Right forelimb (tissue), 1 donor: ENCODE data around the gene PRPF31.

Experiments
- DNase-seq: peaks from one replicate; pipeline ENCODE4 v3.0.0-alpha.2; 2018

Gene PRPF31

DNA sequence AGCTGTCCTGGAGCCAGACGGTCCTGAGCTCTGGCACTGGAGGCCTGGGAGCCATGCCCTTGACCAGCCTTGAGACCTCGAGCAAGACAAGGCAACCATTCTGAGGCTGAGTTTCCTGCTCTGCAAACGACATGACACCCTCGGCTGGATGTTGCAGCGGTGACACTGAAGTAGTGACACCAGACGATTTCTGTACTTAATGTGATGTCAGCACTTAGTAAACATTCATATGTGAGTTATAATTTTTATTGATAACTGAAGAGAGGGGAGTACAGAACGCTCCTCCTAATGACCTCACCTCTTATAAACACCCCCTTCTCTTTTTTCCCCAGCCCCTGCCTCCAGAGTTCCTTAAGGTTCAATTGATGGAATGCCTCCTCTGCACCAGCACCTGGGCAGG is 7.1 kb upstream of the PRPF31 start:
- no peak for DNase-seq

DNA sequence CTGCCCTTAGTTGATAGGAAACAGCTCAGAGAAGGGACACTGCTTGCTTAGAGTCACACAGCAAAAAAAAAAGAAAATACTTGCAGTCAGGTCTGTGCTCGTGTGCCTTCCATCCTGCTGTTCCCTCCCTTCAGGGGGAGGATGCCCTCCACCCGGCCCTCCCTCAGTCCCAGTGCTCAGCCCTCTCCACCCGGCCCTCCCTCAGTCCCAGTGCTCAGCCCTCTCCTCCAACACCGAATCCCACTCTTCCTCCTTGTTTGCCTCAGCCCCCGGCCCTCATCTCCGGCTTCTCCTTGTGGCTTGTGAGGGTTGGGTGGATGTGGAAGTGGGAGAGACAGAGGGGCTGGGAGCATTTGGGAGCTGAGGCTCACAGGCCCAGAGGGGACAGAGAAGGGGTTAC is 5.9 kb upstream of the PRPF31 start:
- no peak for DNase-seq

DNA sequence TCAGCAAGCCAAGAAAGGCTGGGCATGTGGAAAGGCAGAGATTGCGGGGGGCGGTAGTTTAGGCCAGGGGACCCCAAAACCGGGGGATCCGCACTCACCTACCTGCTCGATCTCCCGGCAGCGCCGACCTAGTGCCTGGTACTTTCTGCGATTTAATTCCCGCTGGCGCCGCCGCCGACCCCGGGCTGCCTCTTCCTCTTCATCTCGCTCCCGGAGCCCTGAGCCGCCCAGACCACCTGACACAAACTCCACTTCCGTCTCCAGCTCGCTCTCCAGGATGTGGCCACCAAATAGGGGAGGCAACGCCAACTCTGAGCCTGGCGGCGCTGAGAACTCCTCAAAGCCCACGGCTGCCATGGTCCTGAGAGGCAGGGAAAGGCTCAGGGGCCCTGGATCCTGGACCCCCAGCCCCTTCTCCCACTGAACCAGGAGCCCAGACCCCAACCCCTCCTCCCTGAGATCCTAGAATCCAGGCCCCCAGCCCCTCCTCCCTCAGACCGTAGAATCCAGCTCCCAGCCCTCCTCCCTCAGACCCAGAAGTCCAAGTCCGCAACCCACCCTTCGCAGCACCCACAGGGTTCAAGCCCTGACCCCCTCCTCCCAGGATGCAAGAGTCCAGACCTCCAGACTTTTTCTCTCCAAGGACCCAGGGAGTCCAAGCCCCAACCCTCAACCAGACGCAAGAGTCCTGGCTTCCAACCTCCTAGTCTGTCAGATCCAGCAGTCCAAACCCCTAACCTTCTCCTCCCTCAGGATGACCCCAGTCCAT is 1.0 kb upstream of the PRPF31 start:
- no peak for DNase-seq

DNA sequence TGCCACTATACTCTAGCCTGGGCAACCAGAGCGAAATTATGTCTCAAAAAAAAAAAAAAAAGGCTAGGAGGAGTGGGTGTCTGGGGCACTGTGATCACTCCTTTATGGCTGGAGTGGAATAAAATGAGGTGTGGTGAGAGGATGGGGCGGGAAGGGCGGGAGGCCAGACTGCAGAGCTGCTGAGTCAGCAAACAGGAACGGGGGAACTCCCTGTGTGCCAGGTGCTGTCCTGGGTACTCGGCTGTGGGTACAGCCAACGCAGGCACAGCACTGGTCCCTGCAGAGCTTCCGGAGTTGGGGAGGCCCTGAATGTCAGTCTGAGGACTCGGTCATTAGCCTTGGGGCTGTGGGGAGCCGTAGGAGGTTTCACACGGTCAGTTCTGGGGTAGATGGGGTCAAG is 5.7 kb downstream of the PRPF31 start:
- DNase-seq: no peak

GRCh38 chr19:54123682-54124081 is 8.1 kb downstream of the PRPF31 start:
- no peak for DNase-seq

- DNase-seq: no peak
Measured at GRCh38 chr19:54124393-54124792, 8.8 kb downstream of the PRPF31 start.

- no peak for DNase-seq
Measured at GRCh38 chr19:54125713-54126112, 10.2 kb downstream of the PRPF31 start.

GRCh38 chr19:54127688-54128440 is 12.3 kb downstream of the PRPF31 start:
- DNase-seq: no peak

- DNase-seq: no peak
Measured at GRCh38 chr19:54128441-54128725, 12.8 kb downstream of the PRPF31 start.

DNA sequence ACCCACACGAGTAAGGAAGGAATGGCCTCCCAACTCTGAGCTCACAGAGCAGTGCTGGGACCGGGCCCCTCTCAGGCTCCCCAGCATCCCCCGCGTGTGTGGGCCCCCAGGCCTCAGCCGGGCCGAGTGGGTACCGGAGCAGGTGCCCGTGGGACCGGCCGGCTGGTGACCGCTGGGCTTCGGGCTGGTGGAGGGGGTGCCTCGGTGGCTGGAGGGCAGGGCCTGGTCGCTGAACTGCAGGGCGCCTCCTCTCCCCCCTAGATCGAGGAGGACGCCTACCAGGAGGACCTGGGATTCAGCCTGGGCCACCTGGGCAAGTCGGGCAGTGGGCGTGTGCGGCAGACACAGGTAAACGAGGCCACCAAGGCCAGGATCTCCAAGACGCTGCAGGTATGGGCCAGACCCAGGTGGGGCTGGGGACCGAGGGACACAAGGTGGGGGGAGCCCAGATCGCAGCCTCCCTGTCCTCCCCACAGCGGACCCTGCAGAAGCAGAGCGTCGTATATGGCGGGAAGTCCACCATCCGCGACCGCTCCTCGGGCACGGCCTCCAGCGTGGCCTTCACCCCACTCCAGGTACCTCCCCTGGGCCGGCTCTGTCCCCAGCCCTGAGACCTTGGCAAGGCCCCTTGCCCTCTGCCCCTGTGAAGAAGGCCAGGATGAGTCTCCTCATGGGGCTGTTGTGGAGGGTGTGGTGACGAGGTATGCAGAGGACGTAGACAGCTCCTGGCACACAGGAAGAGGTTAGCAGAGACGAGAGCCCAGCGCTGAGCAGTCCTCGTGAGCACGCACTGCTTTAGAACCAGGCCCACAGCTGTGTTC is 13.5 kb downstream of the PRPF31 start:
- DNase-seq: no peak

- DNase-seq: no peak
Measured at GRCh38 chr19:54129617-54129996, 14.1 kb downstream of the PRPF31 start.

DNA sequence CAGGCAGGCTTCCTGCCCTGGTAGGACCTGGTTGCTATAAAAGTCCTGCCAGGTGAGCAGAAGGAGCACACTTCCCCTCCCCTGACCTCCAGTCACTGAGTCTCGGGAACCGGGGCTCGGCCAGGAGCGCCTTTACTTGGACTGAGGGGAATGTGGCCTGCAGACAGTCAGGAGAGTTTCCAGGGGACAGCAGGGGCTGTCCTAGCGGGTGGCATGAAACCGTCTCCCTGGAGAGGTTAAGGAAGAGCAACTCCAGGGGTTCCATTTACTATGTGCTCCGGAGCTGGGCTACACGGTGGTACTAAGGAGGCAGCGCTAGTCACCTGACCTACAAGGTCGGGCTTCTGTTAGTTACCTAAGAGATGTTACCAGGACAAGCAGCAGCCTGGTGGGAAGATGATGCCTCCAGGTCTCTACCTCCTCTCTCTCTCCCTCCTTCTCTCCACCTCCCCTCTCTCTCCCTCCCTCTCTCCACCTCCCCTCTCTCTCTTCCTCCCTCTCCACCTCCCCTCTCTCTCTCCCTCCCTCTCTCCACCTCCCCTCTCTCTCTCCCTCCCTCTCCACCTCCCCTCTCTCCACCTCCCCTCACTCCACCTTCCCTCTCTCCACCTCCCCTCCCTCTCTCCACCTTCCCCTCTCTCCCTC is 17.9 kb downstream of the PRPF31 start:
- DNase-seq: peak; percentile 72

- no peak for DNase-seq
Measured at GRCh38 chr19:54133957-54134590, 18.5 kb downstream of the PRPF31 start.

DNA sequence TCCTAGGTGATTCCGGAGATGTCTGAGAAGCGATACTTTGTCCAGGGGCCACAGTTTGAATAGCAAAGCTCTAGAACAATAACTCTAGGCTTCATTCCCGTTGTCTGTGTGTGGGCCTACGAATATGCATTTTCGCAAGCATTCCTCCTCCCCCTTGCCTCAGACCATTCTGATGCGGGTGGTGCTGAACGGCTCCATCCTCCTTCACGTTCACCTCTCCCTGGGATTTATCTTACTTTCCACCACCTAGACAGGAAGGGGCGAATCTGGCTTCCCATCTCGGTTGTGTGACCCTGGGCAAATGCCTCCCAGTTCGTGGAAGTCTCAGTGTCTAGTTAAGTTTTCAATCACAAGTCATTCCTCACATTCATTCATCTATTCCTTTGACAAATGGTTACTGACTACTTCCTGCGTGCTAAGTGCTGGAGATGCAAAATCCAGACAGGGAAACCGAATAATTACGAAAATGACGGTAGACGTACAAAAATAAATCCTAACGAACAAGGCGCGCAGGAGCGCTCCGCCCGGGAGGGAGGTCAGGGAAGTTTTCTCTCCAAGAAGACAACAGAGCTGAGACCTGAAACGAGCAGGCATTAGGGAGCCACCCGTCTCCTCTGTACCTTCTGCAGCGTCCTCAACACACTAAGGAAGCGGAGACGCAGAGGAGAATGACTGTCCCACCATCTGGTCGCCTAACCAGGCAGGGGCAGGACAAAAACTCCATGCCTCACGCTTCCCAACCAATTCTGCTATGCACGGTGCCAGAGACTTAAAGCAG is 20.7 kb downstream of the PRPF31 start:
- DNase-seq: no peak

DNA sequence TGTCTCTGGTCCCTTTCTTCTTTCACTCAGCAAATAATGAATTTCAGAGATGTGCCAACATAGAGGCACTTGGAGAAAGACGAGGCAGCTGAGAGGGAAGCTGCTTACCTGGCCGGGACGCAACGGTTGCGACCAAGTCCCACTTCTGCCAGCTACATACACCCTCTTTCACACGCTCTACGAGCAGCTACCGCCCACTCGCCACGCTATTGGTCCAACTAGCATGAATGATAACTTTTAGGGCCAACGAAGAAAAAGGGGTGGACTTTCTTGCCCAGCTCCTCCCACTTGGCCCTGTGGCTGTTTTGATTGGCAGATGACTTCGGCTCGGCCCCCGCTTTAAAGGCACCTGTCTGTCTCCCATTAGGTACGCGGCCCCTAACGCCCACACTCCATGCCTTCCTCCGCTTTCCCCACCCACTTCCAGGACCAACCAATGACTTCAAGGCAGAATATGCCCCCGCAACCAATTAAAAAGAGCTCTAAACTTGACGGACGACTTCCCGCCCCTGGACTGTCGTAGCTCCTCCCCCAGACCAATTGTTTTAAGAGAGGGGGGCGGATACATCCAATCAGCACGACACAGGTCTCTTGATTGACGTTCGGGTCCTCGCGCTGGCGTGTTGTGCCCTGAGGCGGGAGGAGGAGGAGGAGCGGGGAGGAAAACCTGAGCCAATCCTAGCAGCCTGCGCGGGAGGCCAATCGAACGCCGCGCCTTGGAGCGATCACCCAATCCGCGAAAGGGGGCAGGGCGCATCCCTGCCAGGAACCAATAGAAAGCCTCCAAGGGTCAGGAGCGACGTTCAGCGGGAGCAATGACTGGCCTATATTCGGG is 21.5 kb downstream of the PRPF31 start:
- peak; percentile 99 for DNase-seq

GRCh38 chr19:54137699-54138488 is 22.3 kb downstream of the PRPF31 start, which contains the start of gene CNOT3:
CNOT3 (plus strand) TSS chr19:54137762; CDS start chr19:54142979, 5,217 bp downstream.
- no peak for DNase-seq

- no peak for DNase-seq
Measured at GRCh38 chr19:54138489-54139256, 23.1 kb downstream of the PRPF31 start.

DNA sequence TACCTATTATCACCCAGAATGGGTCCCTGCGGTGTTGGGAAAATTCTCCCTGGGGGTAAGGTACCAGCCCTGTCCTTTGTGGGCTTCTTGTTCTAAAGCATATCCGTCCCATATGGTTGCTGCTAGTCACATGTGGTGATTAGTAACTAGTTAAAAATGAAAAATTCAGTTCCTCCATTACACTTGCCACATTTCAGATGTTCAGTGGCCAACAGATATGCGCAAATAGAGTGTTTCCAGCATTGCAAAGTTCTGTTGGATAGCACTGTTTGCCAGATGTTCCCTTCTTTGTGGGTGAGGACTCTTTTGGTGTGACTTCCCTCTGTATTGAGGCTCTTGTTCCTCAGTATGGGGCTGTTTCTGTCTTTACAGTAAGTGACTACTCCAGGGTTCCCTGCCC is 25.8 kb downstream of the PRPF31 start:
- no peak for DNase-seq

DNA sequence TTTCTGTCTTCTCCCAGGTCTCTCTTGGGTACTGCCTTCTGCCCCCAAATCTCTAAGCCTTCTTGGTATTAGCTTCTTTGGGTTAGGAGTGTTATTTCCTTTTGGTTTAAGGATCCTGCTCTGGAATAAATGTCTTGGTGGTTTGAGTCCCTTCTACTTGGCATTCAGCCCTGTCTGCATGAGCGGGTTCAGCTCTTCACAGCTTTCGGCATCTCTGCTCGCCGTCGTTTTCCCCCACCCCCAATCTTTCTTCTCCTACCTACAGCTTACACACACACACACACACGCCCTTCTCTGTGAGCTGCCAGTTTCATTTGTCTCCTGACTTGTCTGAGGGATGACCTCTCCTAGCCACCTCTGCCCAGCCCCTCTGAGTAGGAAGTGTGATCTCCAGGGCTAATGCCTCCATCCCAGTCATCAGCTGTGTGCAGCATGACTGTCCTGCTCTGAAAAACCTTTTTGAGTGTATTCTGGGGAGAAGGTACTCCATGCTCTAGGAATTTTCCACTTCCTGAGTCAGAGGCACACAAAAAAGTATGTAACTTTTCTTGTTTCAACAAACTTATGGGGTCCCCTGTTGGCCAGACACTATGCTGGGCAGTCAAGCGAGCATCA is 26.7 kb downstream of the PRPF31 start:
- no peak for DNase-seq
